ENCODE measurements around the gene ASB10. TPM values are rescaled to one million over a fixed set of nuclear protein-coding genes. Genes with fewer than 3 reads are reported as not detected.

ASB10 gene
- total RNA-seq, 2 donors from 2014 or later: not detected

GRCh38 chr7:151173386-151174245 is 13.4 kb downstream of the ASB10 start:
- Mint-ChIP-seq H3K27ac (no peak overlapping the region), H3K36me3 (no peaks in the 10 kb centered on the region), H3K9me3 (no peaks in the 10 kb centered on the region), H3K4me3 (no peak overlapping the region), H3K27me3 (peaks cover 33 to 42% of the 10 kb centered on the region in 2 donors), H3K4me1 (ENCODE audit: low read depth in 2 of 2) (peaks cover 3 to 10% of the 10 kb centered on the region in 2 donors)
- DNase-seq (ENCODE audit: low spot score) (no peak), ATAC-seq (no peak)

GRCh38 chr7:151172273-151173141 is 14.5 kb downstream of the ASB10 start:
- H3K27ac Mint-ChIP-seq: peak overlapping the region in 1 of 2 donors; percentile 16

GRCh38 chr7:151168787-151169162 is 18.3 kb downstream of the ASB10 start:
- no peaks in the 10 kb centered on the region for H3K36me3 Mint-ChIP-seq
- H3K9me3 Mint-ChIP-seq: no peaks in the 10 kb centered on the region
- peaks cover 39 to 41% of the 10 kb centered on the region in 2 donors for H3K27me3 Mint-ChIP-seq
- peaks cover 8 to 12% of the 10 kb centered on the region in 2 donors for H3K4me1 Mint-ChIP-seq (ENCODE audit: low read depth in 2 of 2)
- peak overlapping the region; percentile 85 for H3K4me3 Mint-ChIP-seq
- H3K27ac Mint-ChIP-seq: no peak overlapping the region
- ATAC-seq (no peak), DNase-seq (ENCODE audit: low spot score) (no peak)

More at GRCh38 chr7:151172273-151173141, 14.5 kb downstream of the ASB10 start:
- peak; percentile 84 to 88 for ATAC-seq
- Mint-ChIP-seq H3K36me3 (no peaks in the 10 kb centered on the region), H3K27me3 (peaks cover 39 to 44% of the 10 kb centered on the region in 2 donors), H3K4me3 (no peak overlapping the region), H3K9me3 (no peaks in the 10 kb centered on the region), H3K4me1 (ENCODE audit: low read depth in 2 of 2) (peaks cover 8 to 15% of the 10 kb centered on the region in 2 donors)
- DNase-seq (ENCODE audit: low spot score): peak; percentile 87

GRCh38 chr7:151168003-151168786 is 18.9 kb downstream of the ASB10 start:
- H3K27ac Mint-ChIP-seq: no peak overlapping the region
- H3K4me3 Mint-ChIP-seq: peak overlapping the region; percentile 85
- ATAC-seq (peak; percentile 84), DNase-seq (ENCODE audit: low spot score) (no peak)
- H3K4me1 Mint-ChIP-seq (ENCODE audit: low read depth in 2 of 2): peaks cover 8 to 12% of the 10 kb centered on the region in 2 donors
- peaks cover 34 to 36% of the 10 kb centered on the region in 2 donors for H3K27me3 Mint-ChIP-seq
- no peaks in the 10 kb centered on the region for H3K9me3 Mint-ChIP-seq
- no peaks in the 10 kb centered on the region for H3K36me3 Mint-ChIP-seq

DNA sequence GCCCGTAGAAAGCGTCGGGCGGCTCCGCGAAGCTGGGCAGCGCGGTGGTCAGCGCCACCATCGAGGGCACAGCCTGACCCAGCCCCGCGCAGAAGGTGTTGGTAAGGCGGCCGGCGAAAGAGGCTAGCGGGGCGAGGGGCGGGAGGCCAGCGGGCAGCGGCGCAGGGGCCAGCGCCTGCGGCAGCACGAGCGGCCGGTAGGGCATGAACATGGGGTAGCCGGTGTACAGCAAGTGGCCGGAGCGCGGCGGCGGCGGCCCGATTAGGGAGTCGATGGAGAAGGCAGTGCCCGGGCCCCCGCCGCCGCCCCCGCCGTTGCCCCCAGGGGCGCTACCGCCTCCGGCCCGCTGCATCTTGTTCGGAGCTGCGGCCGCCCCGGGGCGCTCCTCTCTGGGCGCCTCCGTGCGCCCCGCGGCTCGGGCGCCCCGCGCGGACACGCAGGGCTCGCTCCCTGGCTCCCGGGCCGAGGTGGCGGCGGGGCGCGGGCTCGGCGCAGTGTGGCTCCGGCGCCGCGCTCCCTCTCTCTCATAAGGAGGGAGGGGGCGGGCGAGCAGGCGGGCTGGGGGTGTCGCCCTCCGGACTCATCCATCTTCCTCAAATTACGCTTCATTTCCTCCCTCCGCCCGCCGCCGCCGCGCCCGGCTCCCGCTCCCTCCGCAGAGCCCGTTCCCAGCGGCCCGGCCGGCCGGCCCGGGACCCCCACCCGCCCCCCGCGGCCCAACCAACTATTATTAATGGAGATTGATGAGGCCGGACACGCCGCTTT is 19.7 kb downstream of the ASB10 start, which contains the start of gene GBX1:
GBX1 (minus strand) TSS at position 498 of the 765 bp plus-strand sequence; CDS start at position 352, 146 bp downstream.
- DNase-seq (ENCODE audit: low spot score) (no peak), ATAC-seq (peak; percentile 26 to 54)
- Mint-ChIP-seq H3K27ac (no peak within 1 kb of the TSS), H3K27me3 (peaks cover 26 to 29% of the 10 kb centered on the region in 2 donors), H3K9me3 (no peaks in the 10 kb centered on the region), H3K4me3 (peak within 1 kb of the TSS; percentile 85), H3K36me3 (no peaks in the 10 kb centered on the region), H3K4me1 (ENCODE audit: low read depth in 2 of 2) (peaks cover 7 to 8% of the 10 kb centered on the region in 2 donors)

- no peak overlapping the region for H3K27ac Mint-ChIP-seq
- no peak for DNase-seq (ENCODE audit: low spot score)
Measured at GRCh38 chr7:151166629-151167196, 20.3 kb downstream of the ASB10 start.

GRCh38 chr7:151161757-151162156 is 25.3 kb downstream of the ASB10 start:
- H3K9me3 Mint-ChIP-seq: no peaks in the 10 kb centered on the region
- H3K27ac Mint-ChIP-seq: no peak overlapping the region
- DNase-seq (ENCODE audit: low spot score): no peak
- H3K27me3 Mint-ChIP-seq: peaks cover 5 to 6% of the 10 kb centered on the region in 2 donors
- no peak overlapping the region for H3K4me3 Mint-ChIP-seq
- no peaks in the 10 kb centered on the region for H3K4me1 Mint-ChIP-seq (ENCODE audit: low read depth in 2 of 2)
- no peaks in the 10 kb centered on the region for H3K36me3 Mint-ChIP-seq
- no peak for ATAC-seq

More at GRCh38 chr7:151166629-151167196, 20.3 kb downstream of the ASB10 start:
- H3K4me3 Mint-ChIP-seq: peak overlapping the region; percentile 10
- peaks cover 6 to 8% of the 10 kb centered on the region in 2 donors for H3K4me1 Mint-ChIP-seq (ENCODE audit: low read depth in 2 of 2)
- no peaks in the 10 kb centered on the region for H3K36me3 Mint-ChIP-seq
- H3K9me3 Mint-ChIP-seq: no peaks in the 10 kb centered on the region
- H3K27me3 Mint-ChIP-seq: peaks cover 21 to 26% of the 10 kb centered on the region in 2 donors
- no peak for ATAC-seq

GRCh38 chr7:151157645-151158329 is 29.3 kb downstream of the ASB10 start:
- no peak overlapping the region for H3K27ac Mint-ChIP-seq
- ATAC-seq (no peak), DNase-seq (ENCODE audit: low spot score) (no peak)
- no peaks in the 10 kb centered on the region for H3K36me3 Mint-ChIP-seq
- H3K27me3 Mint-ChIP-seq: peaks cover 12 to 21% of the 10 kb centered on the region in 2 donors
- H3K9me3 Mint-ChIP-seq: no peaks in the 10 kb centered on the region
- H3K4me3 Mint-ChIP-seq: no peak overlapping the region
- no peaks in the 10 kb centered on the region for H3K4me1 Mint-ChIP-seq (ENCODE audit: low read depth in 2 of 2)

GRCh38 chr7:151152643-151153513 is 34.2 kb downstream of the ASB10 start:
- Mint-ChIP-seq H3K27ac (no peak overlapping the region), H3K9me3 (no peaks in the 10 kb centered on the region), H3K4me1 (ENCODE audit: low read depth in 2 of 2) (no peaks in the 10 kb centered on the region), H3K36me3 (no peaks in the 10 kb centered on the region), H3K4me3 (no peak overlapping the region), H3K27me3 (peaks cover 21% of the 10 kb centered on the region in 2 donors)
- no peak for ATAC-seq
- no peak for DNase-seq (ENCODE audit: low spot score)

GRCh38 chr7:151150388-151150787 is 36.7 kb downstream of the ASB10 start:
- Mint-ChIP-seq H3K9me3 (no peaks in the 10 kb centered on the region), H3K4me3 (no peak overlapping the region), H3K4me1 (ENCODE audit: low read depth in 2 of 2) (no peaks in the 10 kb centered on the region), H3K27ac (no peak overlapping the region), H3K27me3 (peaks cover 10 to 13% of the 10 kb centered on the region in 2 donors), H3K36me3 (no peaks in the 10 kb centered on the region)
- no peak for ATAC-seq
- DNase-seq (ENCODE audit: low spot score): no peak
